CD14-positive monocyte (primary cell): ENCODE measurements around the gene CDC42EP2. TPM values are rescaled to one million over a fixed set of nuclear protein-coding genes. Genes with fewer than 3 reads are reported as not detected.
A peak's percentile ranks its signal among the peaks of the same experiment; 100 is the strongest.

Experiments
- DNase-seq, 3 donors: peaks; one replicate each; pipeline ENCODE4 v3.0.0-alpha.2; 2011 to 2022
- H2AFZ ChIP-seq: 2 replicates; pipeline ENCODE4 v1.6.0; 2012; ENCODE audit warnings: mild to moderate bottlenecking, low read depth, low read length, inconsistent platforms; ENCODE audit not compliant: insufficient read depth, poor library complexity, severe bottlenecking
- H3K27ac ChIP-seq, 2 donors: 1 replicate in 1 of 2; 2 replicates in 1 of 2; pipeline ENCODE4 v1.5.1; 2012 to 2013; ENCODE audit warnings: low read length in 2 of 2, control low read depth in 1 of 2, inconsistent platforms in 1 of 2, low read depth in 1 of 2, mild to moderate bottlenecking in 1 of 2
- H3K27me3 ChIP-seq, 2 donors: one replicate each; pipeline versions ENCODE4 v1.6.0 to v1.6.1; 2011 to 2013; ENCODE audit warnings: low read length in 2 of 2; ENCODE audit not compliant: control insufficient read depth in 2 of 2, insufficient read depth in 2 of 2
- H3K36me3 ChIP-seq, 2 donors: replicated peaks in 1 of 2; 1 replicate in 1 of 2; 2 replicates in 1 of 2; pipeline versions ENCODE4 v1.5.1 to v1.6.1; 2012 to 2013; ENCODE audit warnings: low read length in 2 of 2, control low read depth in 1 of 2, inconsistent platforms in 1 of 2, mild to moderate bottlenecking in 1 of 2; ENCODE audit not compliant: insufficient read depth in 2 of 2, control insufficient read depth in 1 of 2
- H3K4me1 ChIP-seq, 2 donors: 1 replicate in 1 of 2; 2 replicates in 1 of 2; pipeline versions ENCODE4 v1.5.1 to v1.6.1; 2012 to 2013; ENCODE audit warnings: low read length in 2 of 2, control low read depth in 1 of 2, inconsistent platforms in 1 of 2, mild to moderate bottlenecking in 1 of 2, moderate library complexity in 1 of 2; ENCODE audit not compliant: insufficient read depth in 2 of 2, control insufficient read depth in 1 of 2
- H3K4me2 ChIP-seq: replicated peaks from 2 replicates; pipeline ENCODE3; 2012; ENCODE audit warnings: low read length, moderate library complexity, mild to moderate bottlenecking; ENCODE audit not compliant: poor library complexity, severe bottlenecking; ENCODE audit errors: extremely low read depth
- H3K4me3 ChIP-seq, 3 experiments: fragments of 200-600 bp in 1 of 3; sonication (generic) in 1 of 3; replicated peaks in 1 of 3; 1 replicate in 2 of 3; 2 replicates in 1 of 3; pipeline ENCODE4 v1.5.1; 2011 to 2013; ENCODE audit warnings: low read length in 3 of 3, mild to moderate bottlenecking in 3 of 3, control low read depth in 2 of 3, low read depth in 2 of 3, inconsistent platforms in 1 of 3, moderate library complexity in 1 of 3
- H3K79me2 ChIP-seq: 2 replicates; pipeline ENCODE4 v1.6.0; 2012; ENCODE audit warnings: mild to moderate bottlenecking, control low read depth, inconsistent platforms, low read length, moderate library complexity; ENCODE audit not compliant: insufficient read depth
- H3K9ac ChIP-seq: 2 replicates; pipeline ENCODE4 v1.6.0; 2017; ENCODE audit warnings: low read length, mild to moderate bottlenecking; ENCODE audit not compliant: insufficient read depth, poor library complexity, severe bottlenecking
- H3K9me3 ChIP-seq, 2 donors: replicated peaks in 1 of 2; 1 replicate in 1 of 2; 2 replicates in 1 of 2; pipeline versions ENCODE4 v1.5.1 to v1.6.1; 2012 to 2013; ENCODE audit warnings: low read length in 2 of 2, control low read depth in 1 of 2; ENCODE audit not compliant: control insufficient read depth in 1 of 2, insufficient read depth in 1 of 2
- H4K20me1 ChIP-seq: 2 replicates; pipeline ENCODE4 v1.6.0; 2012; ENCODE audit warnings: mild to moderate bottlenecking, low read length, control low read depth, moderate library complexity; ENCODE audit not compliant: insufficient read depth
- H3K27ac Mint-ChIP-seq, 7 donors: one replicate each; pipeline ENCODE4 v1.8.0; 2020; ENCODE audit warnings: mild to moderate bottlenecking in 7 of 7, mixed read lengths in 7 of 7, moderate library complexity in 6 of 7, inconsistent platforms in 2 of 7
- H3K27me3 Mint-ChIP-seq, 3 donors: one replicate each; pipeline ENCODE4 v1.8.0; 2021 to 2022; ENCODE audit warnings: low read depth in 3 of 3, mild to moderate bottlenecking in 3 of 3, mixed read lengths in 3 of 3, moderate library complexity in 3 of 3, inconsistent platforms in 1 of 3
- H3K36me3 Mint-ChIP-seq, 2 donors: one replicate each; pipeline ENCODE4 v1.8.0; 2020; ENCODE audit warnings: mixed read lengths in 2 of 2, inconsistent platforms in 1 of 2, mild to moderate bottlenecking in 1 of 2
- H3K4me1 Mint-ChIP-seq: one replicate; pipeline ENCODE4 v1.8.0; 2020; ENCODE audit warnings: mild to moderate bottlenecking, mixed read lengths
- H3K4me3 Mint-ChIP-seq, 2 donors: one replicate each; pipeline ENCODE4 v1.8.0; 2020; ENCODE audit warnings: mild to moderate bottlenecking in 2 of 2, mixed read lengths in 2 of 2, moderate library complexity in 1 of 2
- H3K9me3 Mint-ChIP-seq, 7 donors: one replicate each; pipeline ENCODE4 v1.8.0; 2020 to 2022; ENCODE audit warnings: mixed read lengths in 7 of 7, mild to moderate bottlenecking in 6 of 7, moderate library complexity in 6 of 7, inconsistent platforms in 2 of 7
- CTCF ChIP-seq: fragments of 200-600 bp; IDR thresholded peaks from one replicate; pipeline ENCODE4 v1.8.0; 2022; ENCODE audit warnings: antibody characterized with exemption, mild to moderate bottlenecking
- WGBS: methylation state at CpG from one replicate; pipeline ENCODE4 v1.1.5; 2013; ENCODE audit warnings: missing lambda C conversion rate; ENCODE audit not compliant: insufficient coverage; 5-methylcytosine and 5-hydroxymethylcytosine counted together
- intact Hi-C, 2 donors: fragments of 100-400 bp; cut with micrococcal nuclease; formaldehyde crosslinking; loops; one replicate each; pipeline versions ENCODE4 v1.15.0 to v1.15.1; 2023
- polyA plus RNA-seq, 3 donors: library from polyadenylated mRNA; depleted of rRNA in 1 of 3; unstranded in 2 of 3; stranded (reverse) in 1 of 3; fragments of 300-500 nt in 2 of 3; fragments of >200 nt in 1 of 3; fragmentation: Illumina TruSeq in 2 of 3; gene quantifications; 1 replicate in 2 of 3; 2 replicates in 1 of 3; pipeline ENCODE4 v1.2.3, GENCODE V29; 2012 to 2021

The CDC42EP2 gene
- polyA plus RNA-seq, 3 donors = 5.4 to 15.6 (median 10.1) TPM

GRCh38 chr11:65292890-65293289, 21.8 kb upstream of the CDC42EP2 start:
- Histone ChIP-seq H4K20me1 (no peaks in the 10 kb centered on the region), H3K36me3 (peaks cover 28 to 46% of the 10 kb centered on the region in 2 donors), H2AFZ (peak overlapping the region; percentile 24), H3K27ac (peak overlapping the region; percentile 94 to 96), H3K4me3 (peak overlapping the region in 1 of 3 experiments; percentile 60), H3K79me2 (no peaks in the 10 kb centered on the region), H3K9ac (peak overlapping the region; percentile 61), H3K4me2 (peak overlapping the region; percentile 82), H3K27me3 (no peaks in the 10 kb centered on the region), H3K9me3 (no peaks in the 10 kb centered on the region), H3K4me1 (peaks cover 50% of the 10 kb centered on the region in 2 donors)
- no peak for TF ChIP-seq CTCF
- Mint-ChIP-seq H3K4me3 (peak overlapping the region; percentile 20 to 90), H3K27me3 (peaks cover 0 to 4% (median 0%) of the 10 kb centered on the region in 3 donors), H3K4me1 (peaks cover 55% of the 10 kb centered on the region), H3K36me3 (peaks cover 40 to 55% of the 10 kb centered on the region in 2 donors), H3K27ac (peak overlapping the region; percentile 97 to 100 (median 99)), H3K9me3 (no peaks in the 10 kb centered on the region)
- 70% methylated on average over 3 of the region's 5 CpGs for WGBS
- peak in 2 of 3 donors; percentile 43 to 53 for DNase-seq
- intact Hi-C loops = no loop called here

GRCh38 chr11:65293909-65294381, 20.7 kb upstream of the CDC42EP2 start:
- Histone ChIP-seq H3K36me3 (peaks cover 36 to 56% of the 10 kb centered on the region in 2 donors), H3K9me3 (no peaks in the 10 kb centered on the region), H2AFZ (no peak overlapping the region), H3K27me3 (no peaks in the 10 kb centered on the region), H3K9ac (no peak overlapping the region), H3K4me1 (peaks cover 48 to 49% of the 10 kb centered on the region in 2 donors), H4K20me1 (no peaks in the 10 kb centered on the region), H3K4me3 (no peak overlapping the region), H3K4me2 (no peak overlapping the region), H3K79me2 (no peaks in the 10 kb centered on the region), H3K27ac (peak overlapping the region in 1 of 2 donors; percentile 96)
- H3K27me3 Mint-ChIP-seq = peaks cover 0 to 4% (median 0%) of the 10 kb centered on the region in 3 donors
- no peak for TF ChIP-seq CTCF
- intact Hi-C loops = no loop called here
- H3K9me3 Mint-ChIP-seq = no peaks in the 10 kb centered on the region
- peaks cover 44 to 58% of the 10 kb centered on the region in 2 donors for H3K36me3 Mint-ChIP-seq
- 100% methylated on average over 9 of the region's 10 CpGs for WGBS
- no peak overlapping the region for H3K4me3 Mint-ChIP-seq
- H3K27ac Mint-ChIP-seq = peak overlapping the region in 5 of 7 donors; percentile 58 to 99 (median 97)
- peaks cover 52% of the 10 kb centered on the region for H3K4me1 Mint-ChIP-seq
- DNase-seq = no peak
